HepG2 (cell line): ENCODE data around the gene YPEL4. TPM values are rescaled to one million over a fixed set of nuclear protein-coding genes. Genes with fewer than 3 reads are reported as not detected.

Experiments used
- ATAC-seq: fragments of 200-7000 bp; cut with Tn5 transposase; 3 replicates; pipeline ENCODE4 v1.9.1; 2020; ENCODE audit warnings: mild to moderate bottlenecking, moderate library complexity
- BruUV-seq: library from RNA; stranded (reverse); fragments of 400-500 nt; replicated peaks from 2 replicates; lab custom pipeline; 2021; lab: Mats Ljungman, UMichigan
- CTCF ChIA-PET: fragments of 300-600 bp; formaldehyde crosslinking; extraction: SDS; loops from one replicate; lab custom pipeline; 2021; ENCODE audit warnings: low total read pairs, inconsistent platforms, low intra/inter-chr PET ratio; lab: Yijun Ruan, JAX
- POLR2A ChIA-PET: fragments of 350-600 bp; sonication (Branson Sonifier 250); formaldehyde crosslinking; loops from one replicate; lab custom pipeline; 2020; ENCODE audit warnings: antibody characterized with exemption, inconsistent platforms; lab: Yijun Ruan, JAX
- DNase-seq: peaks from one replicate; pipeline ENCODE4 v3.0.0-alpha.2; 2015; ENCODE audit warnings: low spot score
- FAIRE-seq: peaks from 3 replicates; lab custom pipeline; 2011; peaks lifted over from hg19 to GRCh38; lab: Jason Lieb, UNC
- H2AFZ ChIP-seq: one replicate; pipeline ENCODE4 v1.6.1; 2011; ENCODE audit warnings: low read length, inconsistent platforms
- H3K27ac ChIP-seq: fragments of 300-600 bp; 3 replicates; pipeline ENCODE4 v1.8.0; 2011; ENCODE audit warnings: mixed run types, mild to moderate bottlenecking, mixed read lengths, low read length, inconsistent platforms; ENCODE audit not compliant: insufficient read depth; ENCODE audit errors: extremely low read length
- H3K27me3 ChIP-seq, 2 experiments: fragments of 200-600 bp in 1 of 2; 2 replicates in 1 of 2; 3 replicates in 1 of 2; pipeline versions ENCODE4 v1.6.0 to v1.8.0; 2011; ENCODE audit warnings: low read length in 2 of 2, mild to moderate bottlenecking in 2 of 2, moderate library complexity in 2 of 2, inconsistent platforms in 1 of 2; ENCODE audit not compliant: insufficient read depth in 2 of 2, control insufficient read depth in 1 of 2
- H3K36me3 ChIP-seq, 2 experiments: fragments of 200-600 bp in 1 of 2; replicated peaks in 1 of 2; 2 replicates in 1 of 2; 3 replicates in 1 of 2; pipeline versions ENCODE4 v1.5.1 to v1.8.0; 2011; ENCODE audit warnings: low read length in 2 of 2, inconsistent platforms in 1 of 2; ENCODE audit not compliant: insufficient read depth in 2 of 2, control insufficient read depth in 1 of 2
- H3K4me1 ChIP-seq: 2 replicates; pipeline ENCODE4 v1.5.1; 2012; ENCODE audit warnings: low read length, inconsistent platforms; ENCODE audit not compliant: insufficient read depth
- H3K4me2 ChIP-seq: 2 replicates; pipeline ENCODE4 v1.6.0; 2011; ENCODE audit warnings: low read depth, low read length, inconsistent platforms
- H3K4me3 ChIP-seq, 3 experiments: fragments of 200-600 bp in 1 of 3; sonication (generic), shearing (Covaris generic) in 1 of 3; replicated peaks in 1 of 3; 2 replicates each; pipeline ENCODE4 v1.5.1; 2011 to 2016; ENCODE audit warnings: low read length in 3 of 3, inconsistent platforms in 2 of 3, low read depth in 2 of 3, mild to moderate bottlenecking in 2 of 3, control low read depth in 1 of 3, mixed read lengths in 1 of 3; ENCODE audit not compliant: insufficient read depth in 1 of 3
- H3K79me2 ChIP-seq: one replicate; pipeline ENCODE4 v1.6.1; 2011; ENCODE audit warnings: low read length, inconsistent platforms; ENCODE audit not compliant: insufficient read depth
- H3K9ac ChIP-seq: 2 replicates; pipeline ENCODE4 v1.6.0; 2011; ENCODE audit warnings: mild to moderate bottlenecking, low read depth, low read length, inconsistent platforms; ENCODE audit not compliant: insufficient read depth
- H3K9me3 ChIP-seq: 2 replicates; pipeline ENCODE4 v1.5.1; 2012; ENCODE audit warnings: mild to moderate bottlenecking, low read length
- H4K20me1 ChIP-seq: 2 replicates; pipeline ENCODE4 v1.6.0; 2011; ENCODE audit warnings: inconsistent platforms, mild to moderate bottlenecking, low read length, moderate library complexity; ENCODE audit not compliant: insufficient read depth
- CBX5 ChIP-seq: sonication (generic); formaldehyde crosslinking; IDR thresholded peaks from 2 replicates; pipeline ENCODE4 v1.4.0; 2020; ENCODE audit warnings: missing genetic modification reagents, borderline replicate concordance
- FOXJ3 ChIP-seq: sonication (generic); formaldehyde crosslinking; IDR thresholded peaks from 2 replicates; pipeline ENCODE4 v1.4.0; 2020; ENCODE audit warnings: missing genetic modification reagents, mild to moderate bottlenecking, borderline replicate concordance
- IRX3 ChIP-seq: sonication (generic); formaldehyde crosslinking; IDR thresholded peaks from 2 replicates; pipeline ENCODE4 v1.8.1; 2023; ENCODE audit warnings: mild to moderate bottlenecking, low read depth, missing genetic modification reagents, borderline replicate concordance
- JUN ChIP-seq: sonication (generic); formaldehyde crosslinking; IDR thresholded peaks from 2 replicates; pipeline ENCODE4 v1.4.0; 2020; ENCODE audit warnings: mild to moderate bottlenecking, missing genetic modification reagents
- NCOA1 ChIP-seq: sonication (generic); formaldehyde crosslinking; IDR thresholded peaks from 2 replicates; pipeline ENCODE4 v1.9.0; 2021; ENCODE audit warnings: missing genetic modification reagents
- NFE2L2 ChIP-seq: fragments of 150-350 bp; IDR thresholded peaks from 2 replicates; pipeline ENCODE4 v1.6.1; 2014; ENCODE audit warnings: low read length
- NFIB ChIP-seq: sonication (generic); formaldehyde crosslinking; IDR thresholded peaks from 2 replicates; pipeline ENCODE4 v1.9.0; 2021; ENCODE audit warnings: missing genetic modification reagents, mild to moderate bottlenecking, borderline replicate concordance
- SOX13 ChIP-seq, 3 experiments: fragments of 450-650 bp in 1 of 3; sonication (generic) in 1 of 3; formaldehyde crosslinking in 1 of 3; IDR thresholded peaks in 2 of 3; conservative IDR thresholded peaks in 1 of 3; 2 replicates each; pipeline versions ENCODE4 v1.5.0 to v1.6.1; 2016 to 2020; ENCODE audit warnings: antibody characterized with exemption in 1 of 3, mild to moderate bottlenecking in 1 of 3, missing compliant biosample characterization in 1 of 3, missing genetic modification reagents in 1 of 3, moderate library complexity in 1 of 3
- ZNF510 ChIP-seq: sonication (generic); formaldehyde crosslinking; IDR thresholded peaks from 2 replicates; pipeline ENCODE4 v1.4.0; 2020; ENCODE audit warnings: low read depth, mild to moderate bottlenecking, missing genetic modification reagents
- ZNF556 ChIP-seq: sonication (generic); formaldehyde crosslinking; IDR thresholded peaks from 2 replicates; pipeline ENCODE4 v1.4.0; 2020; ENCODE audit warnings: mild to moderate bottlenecking, missing genetic modification reagents, borderline replicate concordance
- WGBS: methylation state at CpG from one replicate; pipeline ENCODE4 v1.1.6; 2017; ENCODE audit warnings: low lambda C conversion rate; 5-methylcytosine and 5-hydroxymethylcytosine counted together
- in situ Hi-C: cut with HindIII; loops from 2 replicates; pipeline ENCODE4 v1.10.0; 2017; ENCODE audit warnings: low pct_unique_long_range_greater_than_20kb; ENCODE audit not compliant: extremely low pct_ligation_motif_present
- intact Hi-C: fragments of 100-400 bp; cut with micrococcal nuclease; formaldehyde crosslinking; loops from one replicate; pipeline ENCODE4 v1.10.0; 2022; ENCODE audit not compliant: unreplicated experiment
- polyA plus RNA-seq, 8 experiments: library from polyadenylated mRNA; depleted of rRNA in 3 of 8; stranded (reverse) in 7 of 8; unstranded in 1 of 8; fragments of >200 nt; fragmentation: Illumina TruSeq in 4 of 8; extraction: Trizol in 4 of 8; gene quantifications; 2 replicates each; pipeline versions ENCODE4 v1.2.1 to v1.2.3, GENCODE V29; 2011 to 2016; ENCODE audit warnings: low read depth in 4 of 8, missing spikeins in 1 of 8, mixed read lengths in 1 of 8; ENCODE audit not compliant: insufficient read depth in 1 of 8
- total RNA-seq, 5 experiments: library from RNA; depleted of rRNA; stranded (reverse); fragments of >200 nt; fragmentation: Illumina TruSeq; extraction: Trizol; gene quantifications; 2 replicates each; pipeline ENCODE4 v1.2.3, GENCODE V29; 2016; ENCODE audit warnings: low read depth in 1 of 5
- TF ChIP-seq, protein P1 (sequence below): IDR thresholded peaks from 2 replicates; pipeline ENCODE4 v1.6.1; 2016; ENCODE audit warnings: low read depth, control low read depth
- TF ChIP-seq, protein P2 (sequence below): sonication (generic); formaldehyde crosslinking; IDR thresholded peaks from 2 replicates; pipeline ENCODE4 v1.8.0; 2022; ENCODE audit warnings: low read depth, missing genetic modification reagents

The YPEL4 gene
- total and polyA plus RNA-seq, 2 of the 13 experiments (the other 11 are each of a cell fraction or from before 2014, with no cell fraction given) = 0.04 TPM; not detected in 1

DNA sequence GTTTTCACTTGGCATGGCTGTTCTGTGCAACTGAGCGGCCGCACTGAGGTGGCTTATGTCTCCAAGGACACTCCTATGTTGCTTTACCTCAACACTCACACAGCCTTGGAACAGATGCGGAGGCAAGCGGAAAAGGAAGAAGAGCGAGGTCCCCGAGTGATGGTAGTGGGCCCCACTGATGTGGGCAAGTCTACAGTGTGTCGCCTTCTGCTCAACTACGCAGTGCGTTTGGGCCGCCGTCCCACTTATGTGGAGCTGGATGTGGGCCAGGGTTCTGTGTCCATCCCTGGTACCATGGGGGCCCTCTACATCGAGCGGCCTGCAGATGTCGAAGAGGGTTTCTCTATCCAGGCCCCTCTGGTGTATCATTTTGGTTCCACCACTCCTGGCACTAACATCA, 10.0 kb upstream of the YPEL4 start:
- ChIA-PET POLR2A (no interaction called here), CTCF (no interaction called here)
- TF ChIP-seq SOX13 (IDR thresholded peaks at IDR 0.05) = no peak
- TF ChIP-seq SOX13 (CRISPR knock-in tag; conservative IDR thresholded peaks at IDR 0.05 in 1 of 2, IDR thresholded peaks at IDR 0.05 in 1 of 2) = no peak
- no peak for TF ChIP-seq ZNF510 (CRISPR knock-in tag)
- TF ChIP-seq, protein P1, sequence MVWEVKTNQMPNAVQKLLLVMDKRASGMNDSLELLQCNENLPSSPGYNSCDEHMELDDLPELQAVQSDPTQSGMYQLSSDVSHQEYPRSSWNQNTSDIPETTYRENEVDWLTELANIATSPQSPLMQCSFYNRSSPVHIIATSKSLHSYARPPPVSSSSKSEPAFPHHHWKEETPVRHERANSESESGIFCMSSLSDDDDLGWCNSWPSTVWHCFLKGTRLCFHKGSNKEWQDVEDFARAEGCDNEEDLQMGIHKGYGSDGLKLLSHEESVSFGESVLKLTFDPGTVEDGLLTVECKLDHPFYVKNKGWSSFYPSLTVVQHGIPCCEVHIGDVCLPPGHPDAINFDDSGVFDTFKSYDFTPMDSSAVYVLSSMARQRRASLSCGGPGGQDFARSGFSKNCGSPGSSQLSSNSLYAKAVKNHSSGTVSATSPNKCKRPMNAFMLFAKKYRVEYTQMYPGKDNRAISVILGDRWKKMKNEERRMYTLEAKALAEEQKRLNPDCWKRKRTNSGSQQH (CRISPR knock-in tag) = no peak
- no peak for TF ChIP-seq CBX5
- no peak for TF ChIP-seq NCOA1
- no peak for TF ChIP-seq JUN (CRISPR knock-in tag)
- no peak for TF ChIP-seq NFE2L2
- TF ChIP-seq NFIB (CRISPR knock-in tag) = no peak
- TF ChIP-seq, protein P2, sequence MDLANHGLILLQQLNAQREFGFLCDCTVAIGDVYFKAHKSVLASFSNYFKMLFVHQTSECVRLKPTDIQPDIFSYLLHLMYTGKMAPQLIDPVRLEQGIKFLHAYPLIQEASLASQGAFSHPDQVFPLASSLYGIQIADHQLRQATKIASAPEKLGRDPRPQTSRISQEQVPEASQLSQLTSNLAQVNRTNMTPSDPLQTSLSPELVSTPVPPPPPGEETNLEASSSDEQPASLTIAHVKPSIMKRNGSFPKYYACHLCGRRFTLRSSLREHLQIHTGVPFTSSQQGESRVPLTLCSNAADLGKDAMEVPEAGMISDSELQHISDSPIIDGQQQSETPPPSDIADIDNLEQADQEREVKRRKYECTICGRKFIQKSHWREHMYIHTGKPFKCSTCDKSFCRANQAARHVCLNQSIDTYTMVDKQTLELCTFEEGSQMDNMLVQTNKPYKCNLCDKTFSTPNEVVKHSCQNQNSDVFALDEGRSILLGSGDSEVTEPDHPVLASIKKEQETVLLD = no peak
- no peak for TF ChIP-seq FOXJ3 (CRISPR knock-in tag)
- TF ChIP-seq IRX3 (CRISPR knock-in tag) = no peak
- no peak for TF ChIP-seq ZNF556 (CRISPR knock-in tag)
- Histone ChIP-seq H3K9me3 (no peaks in the 10 kb centered on the region), H2AFZ (no peak overlapping the region), H3K79me2 (peaks cover 20% of the 10 kb centered on the region), H3K36me3 (peaks cover 11 to 22% of the 10 kb centered on the region in 2 experiments), H3K4me2 (no peak overlapping the region), H3K27ac (no peak overlapping the region), H3K27me3 (peaks cover 0 to 4% of the 10 kb centered on the region in 2 experiments; a peak in 1 of 5 replicates), H3K4me1 (peaks cover 18% of the 10 kb centered on the region; the same call in 1 of the 2 replicates), H3K9ac (no peak overlapping the region), H4K20me1 (no peaks in the 10 kb centered on the region), H3K4me3 (no peak overlapping the region)
- DNase-seq (no peak), ATAC-seq (no peak), FAIRE-seq (no peak)
- intact Hi-C loops (loop anchor here (10.0 kb wide), 1 partner anchor 145 kb away; no protein-coding TSS in a partner anchor), in situ Hi-C loops (loop anchor here (25.0 kb wide), 2 partner anchors 628 to 853 kb away; partner anchors contain the start of gene OR5B21)
- BruUV-seq = TSS peak; percentile 24
- WGBS = 98% methylated on average over 10 of the region's 14 CpGs
